K562 (cell line): ENCODE data around the gene CCDC194. TPM values are rescaled to one million over a fixed set of nuclear protein-coding genes. Genes with fewer than 3 reads are reported as not detected.

ENCODE experiments used
- CBFB ChIP-seq: sonication (generic); formaldehyde crosslinking; IDR thresholded peaks from 2 replicates; pipeline ENCODE4 v1.4.0; 2020; ENCODE audit warnings: mild to moderate bottlenecking, missing genetic modification reagents
- DIDO1 ChIP-seq: fragments of 450-650 bp; IDR thresholded peaks from 2 replicates; pipeline ENCODE4 v1.6.1; 2016; ENCODE audit warnings: low read depth, missing biosample characterization, missing genetic modification characterization
- HDAC3 ChIP-seq: fragments of 450-650 bp; IDR thresholded peaks from 2 replicates; pipeline ENCODE4 v1.6.1; 2018; ENCODE audit warnings: borderline replicate concordance, mild to moderate bottlenecking, moderate library complexity; ENCODE audit not compliant: partially characterized antibody
- HMG20A ChIP-seq: fragments of 450-650 bp; formaldehyde crosslinking; conservative IDR thresholded peaks from 2 replicates; pipeline ENCODE4 v1.4.0; 2020; ENCODE audit warnings: mild to moderate bottlenecking, mixed read lengths
- HNRNPH1 ChIP-seq: fragments of 200-400 bp; formaldehyde crosslinking; optimal IDR thresholded peaks from 2 replicates; pipeline ENCODE3; 2017; ENCODE audit warnings: low read depth, mild to moderate bottlenecking, low read length, moderate library complexity
- MEF2A ChIP-seq: IDR thresholded peaks from 2 replicates; pipeline ENCODE4 v1.6.1; 2011; ENCODE audit warnings: low read depth, mild to moderate bottlenecking, low read length, moderate library complexity; ENCODE audit not compliant: control insufficient read depth
- POLR2AphosphoS2 ChIP-seq: IDR thresholded peaks from 2 replicates; pipeline ENCODE4 v1.6.1; 2012; ENCODE audit warnings: low read length, improper control_type of control experiment
- PTBP1 ChIP-seq: fragments of 200-400 bp; formaldehyde crosslinking; IDR thresholded peaks from 2 replicates; pipeline ENCODE4 v1.6.1; 2017; ENCODE audit warnings: low read depth, low read length
- RFX5 ChIP-seq: IDR thresholded peaks from 2 replicates; pipeline ENCODE4 v1.6.1; 2011; ENCODE audit warnings: low read depth, mild to moderate bottlenecking, improper control_type of control experiment, low read length
- SLC30A9 ChIP-seq: fragments of 250-450 bp; sonication (Bioruptor Pico); IDR thresholded peaks from 2 replicates; pipeline ENCODE4 v1.8.0; 2022; ENCODE audit warnings: mild to moderate bottlenecking, moderate library complexity
- SMAD1 ChIP-seq: fragments of 150-350 bp; IDR thresholded peaks from 2 replicates; pipeline ENCODE4 v1.6.1; 2014; ENCODE audit warnings: low read length, low read depth; ENCODE audit not compliant: partially characterized antibody
- SMARCA5 ChIP-seq: fragments of 450-650 bp; IDR thresholded peaks from 2 replicates; pipeline ENCODE4 v1.6.1; 2016
- TGIF2 ChIP-seq: sonication (generic); formaldehyde crosslinking; IDR thresholded peaks from 2 replicates; pipeline ENCODE4 v1.8.1; 2022; ENCODE audit warnings: mild to moderate bottlenecking, missing genetic modification reagents, moderate library complexity
- ZC3H4 ChIP-seq: sonication (generic); formaldehyde crosslinking; IDR thresholded peaks from 2 replicates; pipeline ENCODE4 v1.9.0; 2021; ENCODE audit warnings: missing genetic modification reagents, borderline replicate concordance
- ZKSCAN3 ChIP-seq: fragments of 250-450 bp; sonication (Bioruptor Pico); IDR thresholded peaks from 2 replicates; pipeline ENCODE4 v1.4.0; 2020
- ZNF224 ChIP-seq: sonication (generic); formaldehyde crosslinking; IDR thresholded peaks from 2 replicates; pipeline ENCODE4 v1.8.0; 2022; ENCODE audit warnings: mild to moderate bottlenecking, missing genetic modification reagents
- polyA plus RNA-seq, 8 experiments: library from polyadenylated mRNA; depleted of rRNA in 4 of 8; stranded (reverse) in 5 of 8; unstranded in 3 of 8; fragments of >200 nt; fragmentation: Nextera tagmentation in 2 of 8; fragmentation: Illumina TruSeq in 1 of 8; extraction: Ambion mirVana in 2 of 8; extraction: Trizol in 1 of 8; gene quantifications; 2 replicates each; pipeline versions ENCODE4 v1.2.1 to v1.2.3, GENCODE V29; 2011 to 2014; ENCODE audit warnings: inconsistent platforms in 1 of 8, missing spikeins in 1 of 8
- total RNA-seq, 7 experiments: library from RNA; depleted of rRNA in 6 of 7; stranded (reverse); fragments of >200 nt in 6 of 7; fragmentation: Illumina TruSeq in 2 of 7; extraction: Trizol in 2 of 7; gene quantifications; 2 replicates each; pipeline versions ENCODE4 v1.2.1 to v1.2.3, GENCODE V29; 2011 to 2021; ENCODE audit warnings: low replicate concordance in 1 of 7
- TF ChIP-seq, protein P1 (sequence below): IDR thresholded peaks from 2 replicates; pipeline ENCODE4 v1.6.1; 2011; ENCODE audit warnings: borderline replicate concordance, low read depth, mild to moderate bottlenecking, moderate library complexity, low read length; ENCODE audit not compliant: insufficient read depth, poor library complexity, severe bottlenecking
- TF ChIP-seq, protein P2 (sequence below), 2 experiments: fragments of 450-650 bp in 1 of 2; sonication (generic) in 1 of 2; formaldehyde crosslinking; conservative IDR thresholded peaks; 2 replicates each; pipeline versions ENCODE4 v1.4.0 to v1.8.1; 2020 to 2022; ENCODE audit warnings: mild to moderate bottlenecking in 1 of 2, missing genetic modification reagents in 1 of 2
- TF ChIP-seq, protein P3 (sequence below): fragments of 450-650 bp; IDR thresholded peaks from 2 replicates; pipeline ENCODE4 v1.6.1; 2018; ENCODE audit not compliant: partially characterized antibody
- TF ChIP-seq, protein P4 (sequence below), 2 experiments: fragments of 450-650 bp; conservative IDR thresholded peaks; 2 replicates each; pipeline ENCODE4 v1.6.1; 2017; ENCODE audit warnings: mild to moderate bottlenecking in 2 of 2, moderate library complexity in 2 of 2

The CCDC194 gene
- total and polyA plus RNA-seq, 9 of the 15 experiments (the other 6 are each of a cell fraction or from before 2014, with no cell fraction given) = 0.13 to 1.3 (median 0.39) TPM; not detected in 3

DNA sequence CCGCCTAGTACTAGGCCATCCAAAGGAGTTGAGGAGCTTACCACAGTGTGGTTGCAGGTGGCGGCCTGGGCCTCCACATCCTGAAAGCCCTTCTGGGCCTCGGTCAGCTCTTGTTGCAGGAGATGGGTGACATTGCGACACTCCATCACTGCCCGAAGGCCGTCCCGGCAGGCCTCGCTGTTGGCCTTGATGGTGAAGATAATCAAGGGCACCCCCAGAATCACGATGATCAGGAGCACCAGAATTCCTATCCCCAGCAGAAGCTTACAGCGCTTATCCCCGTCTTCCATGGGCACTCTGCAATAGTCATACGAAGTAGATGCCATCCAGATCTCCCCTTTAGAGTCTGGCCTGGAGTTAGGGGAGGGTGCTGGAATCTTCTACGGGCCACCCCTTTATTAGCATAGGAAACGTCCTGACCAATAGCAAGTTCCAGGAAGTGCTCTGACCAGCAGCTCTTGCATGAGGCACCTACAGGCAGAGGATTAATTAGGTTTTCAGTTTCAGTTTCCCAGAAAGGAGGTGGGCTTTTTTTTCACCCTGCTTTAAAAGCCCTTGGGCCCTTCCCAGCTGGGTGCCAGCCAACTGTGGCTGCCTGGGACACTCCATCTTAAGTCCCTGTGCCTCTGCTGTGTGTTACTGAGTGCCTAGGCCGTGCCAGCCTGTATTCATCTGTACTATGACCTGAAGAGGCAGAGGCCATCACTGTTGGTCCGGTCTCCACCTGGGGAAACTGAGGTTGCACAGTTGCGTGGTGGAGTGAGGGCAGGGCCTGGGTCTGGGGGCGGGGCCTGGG is 11.5 kb upstream of the CCDC194 start, which contains the start of gene BST2 (continued):
- TF ChIP-seq, protein P1, sequence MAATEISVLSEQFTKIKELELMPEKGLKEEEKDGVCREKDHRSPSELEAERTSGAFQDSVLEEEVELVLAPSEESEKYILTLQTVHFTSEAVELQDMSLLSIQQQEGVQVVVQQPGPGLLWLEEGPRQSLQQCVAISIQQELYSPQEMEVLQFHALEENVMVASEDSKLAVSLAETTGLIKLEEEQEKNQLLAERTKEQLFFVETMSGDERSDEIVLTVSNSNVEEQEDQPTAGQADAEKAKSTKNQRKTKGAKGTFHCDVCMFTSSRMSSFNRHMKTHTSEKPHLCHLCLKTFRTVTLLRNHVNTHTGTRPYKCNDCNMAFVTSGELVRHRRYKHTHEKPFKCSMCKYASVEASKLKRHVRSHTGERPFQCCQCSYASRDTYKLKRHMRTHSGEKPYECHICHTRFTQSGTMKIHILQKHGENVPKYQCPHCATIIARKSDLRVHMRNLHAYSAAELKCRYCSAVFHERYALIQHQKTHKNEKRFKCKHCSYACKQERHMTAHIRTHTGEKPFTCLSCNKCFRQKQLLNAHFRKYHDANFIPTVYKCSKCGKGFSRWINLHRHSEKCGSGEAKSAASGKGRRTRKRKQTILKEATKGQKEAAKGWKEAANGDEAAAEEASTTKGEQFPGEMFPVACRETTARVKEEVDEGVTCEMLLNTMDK = no peak
- no peak for TF ChIP-seq SLC30A9
- TF ChIP-seq, protein P2, sequence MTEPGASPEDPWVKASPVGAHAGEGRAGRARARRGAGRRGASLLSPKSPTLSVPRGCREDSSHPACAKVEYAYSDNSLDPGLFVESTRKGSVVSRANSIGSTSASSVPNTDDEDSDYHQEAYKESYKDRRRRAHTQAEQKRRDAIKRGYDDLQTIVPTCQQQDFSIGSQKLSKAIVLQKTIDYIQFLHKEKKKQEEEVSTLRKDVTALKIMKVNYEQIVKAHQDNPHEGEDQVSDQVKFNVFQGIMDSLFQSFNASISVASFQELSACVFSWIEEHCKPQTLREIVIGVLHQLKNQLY (CRISPR knock-in tag; conservative IDR thresholded peaks at IDR 0.05) = no peak
- no peak for TF ChIP-seq CBFB (CRISPR knock-in tag)
- TF ChIP-seq POLR2AphosphoS2 = no peak
- TF ChIP-seq ZKSCAN3 (CRISPR knock-in tag) = no peak
- no peak for TF ChIP-seq MEF2A
- TF ChIP-seq SMARCA5 = no peak
- no peak for TF ChIP-seq ZNF224 (CRISPR knock-in tag)
- no peak for TF ChIP-seq ZC3H4 (CRISPR knock-in tag)
- no peak for TF ChIP-seq RFX5
- TF ChIP-seq, protein P3, sequence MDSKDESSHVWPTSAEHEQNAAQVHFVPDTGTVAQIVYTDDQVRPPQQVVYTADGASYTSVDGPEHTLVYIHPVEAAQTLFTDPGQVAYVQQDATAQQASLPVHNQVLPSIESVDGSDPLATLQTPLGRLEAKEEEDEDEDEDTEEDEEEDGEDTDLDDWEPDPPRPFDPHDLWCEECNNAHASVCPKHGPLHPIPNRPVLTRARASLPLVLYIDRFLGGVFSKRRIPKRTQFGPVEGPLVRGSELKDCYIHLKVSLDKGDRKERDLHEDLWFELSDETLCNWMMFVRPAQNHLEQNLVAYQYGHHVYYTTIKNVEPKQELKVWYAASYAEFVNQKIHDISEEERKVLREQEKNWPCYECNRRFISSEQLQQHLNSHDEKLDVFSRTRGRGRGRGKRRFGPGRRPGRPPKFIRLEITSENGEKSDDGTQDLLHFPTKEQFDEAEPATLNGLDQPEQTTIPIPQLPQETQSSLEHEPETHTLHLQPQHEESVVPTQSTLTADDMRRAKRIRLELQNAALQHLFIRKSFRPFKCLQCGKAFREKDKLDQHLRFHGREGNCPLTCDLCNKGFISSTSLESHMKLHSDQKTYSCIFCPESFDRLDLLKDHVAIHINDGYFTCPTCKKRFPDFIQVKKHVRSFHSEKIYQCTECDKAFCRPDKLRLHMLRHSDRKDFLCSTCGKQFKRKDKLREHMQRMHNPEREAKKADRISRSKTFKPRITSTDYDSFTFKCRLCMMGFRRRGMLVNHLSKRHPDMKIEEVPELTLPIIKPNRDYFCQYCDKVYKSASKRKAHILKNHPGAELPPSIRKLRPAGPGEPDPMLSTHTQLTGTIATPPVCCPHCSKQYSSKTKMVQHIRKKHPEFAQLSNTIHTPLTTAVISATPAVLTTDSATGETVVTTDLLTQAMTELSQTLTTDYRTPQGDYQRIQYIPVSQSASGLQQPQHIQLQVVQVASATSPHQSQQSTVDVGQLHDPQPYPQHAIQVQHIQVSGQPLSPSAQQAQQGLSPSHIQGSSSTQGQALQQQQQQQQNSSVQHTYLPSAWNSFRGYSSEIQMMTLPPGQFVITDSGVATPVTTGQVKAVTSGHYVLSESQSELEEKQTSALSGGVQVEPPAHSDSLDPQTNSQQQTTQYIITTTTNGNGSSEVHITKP = peak; percentile 82
- TF ChIP-seq DIDO1 (tag) = no peak
- no peak for TF ChIP-seq HMG20A (CRISPR knock-in tag)
- TF ChIP-seq HNRNPH1 = no peak
- TF ChIP-seq SMAD1 = peak; percentile 29
- TF ChIP-seq PTBP1 = no peak; the same call in 1 of the 2 replicates
- no peak for TF ChIP-seq TGIF2 (CRISPR knock-in tag)
- TF ChIP-seq HDAC3 = no peak
- TF ChIP-seq, protein P4, sequence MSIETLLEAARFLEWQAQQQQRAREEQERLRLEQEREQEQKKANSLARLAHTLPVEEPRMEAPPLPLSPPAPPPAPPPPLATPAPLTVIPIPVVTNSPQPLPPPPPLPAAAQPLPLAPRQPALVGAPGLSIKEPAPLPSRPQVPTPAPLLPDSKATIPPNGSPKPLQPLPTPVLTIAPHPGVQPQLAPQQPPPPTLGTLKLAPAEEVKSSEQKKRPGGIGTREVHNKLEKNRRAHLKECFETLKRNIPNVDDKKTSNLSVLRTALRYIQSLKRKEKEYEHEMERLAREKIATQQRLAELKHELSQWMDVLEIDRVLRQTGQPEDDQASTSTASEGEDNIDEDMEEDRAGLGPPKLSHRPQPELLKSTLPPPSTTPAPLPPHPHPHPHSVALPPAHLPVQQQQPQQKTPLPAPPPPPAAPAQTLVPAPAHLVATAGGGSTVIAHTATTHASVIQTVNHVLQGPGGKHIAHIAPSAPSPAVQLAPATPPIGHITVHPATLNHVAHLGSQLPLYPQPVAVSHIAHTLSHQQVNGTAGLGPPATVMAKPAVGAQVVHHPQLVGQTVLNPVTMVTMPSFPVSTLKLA (conservative IDR thresholded peaks at IDR 0.05) = peak in 1 of 2 experiments; percentile 62; a peak in 2 of 4 replicates
